ENCODE data around the gene HPGDS.
"Not testable (repeated sequence)": the region's sequence is repeated elsewhere in the genome, so short reads cannot be mapped to it uniquely, and the experiment has no call there.

HPGDS gene
- total RNA-seq = 0 to 1.8 (median 0.07) reads per million in 9 experiments

GRCh38 chr4:94342694-94343093 is at the start of gene HPGDS:
HPGDS (minus strand) TSS chr4:94342836; CDS start chr4:94334629, 8,207 bp downstream.
- Mint-ChIP-seq H3K4me3 (no peak within 1 kb of the TSS), H3K36me3 (ENCODE audit: insufficient read depth) (peaks cover 5% of the 10 kb centered on the region), H3K4me1 (ENCODE audit: low read depth in 2 of 2) (peaks cover 8 to 13% of the 10 kb centered on the region in 2 donors), H3K27me3 (no peaks in the 10 kb centered on the region), H3K9me3 (no peaks in the 10 kb centered on the region), H3K27ac (no peak within 1 kb of the TSS)
- DNase-seq (no peak), ATAC-seq (replicated peaks) (no peak)

- Mint-ChIP-seq H3K9me3 (no peaks in the 10 kb centered on the region), H3K36me3 (ENCODE audit: insufficient read depth) (no peaks in the 10 kb centered on the region), H3K4me3 (no peak overlapping the region), H3K27ac (no peak overlapping the region), H3K4me1 (ENCODE audit: low read depth in 2 of 2) (no peaks in the 10 kb centered on the region), H3K27me3 (peaks cover 19 to 25% of the 10 kb centered on the region in 2 donors)
- ATAC-seq (replicated peaks) = no peak
- DNase-seq = no peak
Measured at GRCh38 chr4:94390804-94391410, 48.3 kb upstream of the HPGDS start.

GRCh38 chr4:94389595-94390267 is 47.1 kb upstream of the HPGDS start:
- H3K9me3 Mint-ChIP-seq = no peaks in the 10 kb centered on the region
- H3K4me3 Mint-ChIP-seq = no peak overlapping the region
- H3K27me3 Mint-ChIP-seq = peaks cover 19 to 25% of the 10 kb centered on the region in 2 donors
- H3K36me3 Mint-ChIP-seq (ENCODE audit: insufficient read depth) = no peaks in the 10 kb centered on the region
- ATAC-seq (replicated peaks) (no peak), DNase-seq (no peak)
- H3K4me1 Mint-ChIP-seq (ENCODE audit: low read depth in 2 of 2) = no peaks in the 10 kb centered on the region
- H3K27ac Mint-ChIP-seq = no peak overlapping the region

GRCh38 chr4:94387965-94388364 is 45.3 kb upstream of the HPGDS start:
- H3K4me1 Mint-ChIP-seq (ENCODE audit: low read depth in 2 of 2); H3K27ac Mint-ChIP-seq; H3K9me3 Mint-ChIP-seq; ATAC-seq (replicated peaks); DNase-seq; H3K4me3 Mint-ChIP-seq; H3K36me3 Mint-ChIP-seq (ENCODE audit: insufficient read depth): not testable (repeated sequence)
- peaks cover 19 to 25% of the 10 kb centered on the region in 2 donors for H3K27me3 Mint-ChIP-seq

GRCh38 chr4:94385452-94385851 is 42.8 kb upstream of the HPGDS start:
- peaks cover 19 to 25% of the 10 kb centered on the region in 2 donors for H3K27me3 Mint-ChIP-seq
- not testable (repeated sequence) for H3K9me3 Mint-ChIP-seq; DNase-seq; ATAC-seq (replicated peaks); H3K4me3 Mint-ChIP-seq; H3K4me1 Mint-ChIP-seq (ENCODE audit: low read depth in 2 of 2); H3K36me3 Mint-ChIP-seq (ENCODE audit: insufficient read depth); H3K27ac Mint-ChIP-seq

- not testable (repeated sequence) for H3K4me3 Mint-ChIP-seq; ATAC-seq (replicated peaks)
Measured at GRCh38 chr4:94382891-94383290, 40.3 kb upstream of the HPGDS start.

GRCh38 chr4:94378047-94378446 is 35.4 kb upstream of the HPGDS start:
- peaks cover 9 to 30% of the 10 kb centered on the region in 2 donors for H3K27me3 Mint-ChIP-seq
- no peak overlapping the region for H3K4me3 Mint-ChIP-seq
- DNase-seq (no peak), ATAC-seq (replicated peaks) (no peak)
- no peaks in the 10 kb centered on the region for H3K9me3 Mint-ChIP-seq
- no peak overlapping the region for H3K27ac Mint-ChIP-seq
- H3K36me3 Mint-ChIP-seq (ENCODE audit: insufficient read depth) = no peaks in the 10 kb centered on the region
- no peaks in the 10 kb centered on the region for H3K4me1 Mint-ChIP-seq (ENCODE audit: low read depth in 2 of 2)

More at GRCh38 chr4:94382891-94383290, 40.3 kb upstream of the HPGDS start:
- not testable (repeated sequence) for H3K27ac Mint-ChIP-seq; H3K4me1 Mint-ChIP-seq (ENCODE audit: low read depth in 2 of 2); DNase-seq; H3K9me3 Mint-ChIP-seq; H3K36me3 Mint-ChIP-seq (ENCODE audit: insufficient read depth)
- peaks cover 12 to 26% of the 10 kb centered on the region in 2 donors for H3K27me3 Mint-ChIP-seq

GRCh38 chr4:94377294-94377693 is 34.7 kb upstream of the HPGDS start:
- ATAC-seq (replicated peaks) (no peak), DNase-seq (no peak)
- H3K4me3 Mint-ChIP-seq = no peak overlapping the region
- H3K4me1 Mint-ChIP-seq (ENCODE audit: low read depth in 2 of 2) = no peaks in the 10 kb centered on the region
- H3K27ac Mint-ChIP-seq = no peak overlapping the region
- H3K9me3 Mint-ChIP-seq = no peaks in the 10 kb centered on the region
- peaks cover 9 to 30% of the 10 kb centered on the region in 2 donors for H3K27me3 Mint-ChIP-seq
- H3K36me3 Mint-ChIP-seq (ENCODE audit: insufficient read depth) = no peaks in the 10 kb centered on the region

- H3K36me3 Mint-ChIP-seq (ENCODE audit: insufficient read depth) = no peaks in the 10 kb centered on the region
- no peak for ATAC-seq (replicated peaks)
- H3K4me1 Mint-ChIP-seq (ENCODE audit: low read depth in 2 of 2) = no peaks in the 10 kb centered on the region
- H3K27ac Mint-ChIP-seq = no peak overlapping the region
- H3K27me3 Mint-ChIP-seq = peaks cover 12 to 30% of the 10 kb centered on the region in 2 donors
- no peaks in the 10 kb centered on the region for H3K9me3 Mint-ChIP-seq
- DNase-seq = no peak
- no peak overlapping the region for H3K4me3 Mint-ChIP-seq
Measured at GRCh38 chr4:94375364-94375763, 32.7 kb upstream of the HPGDS start.

GRCh38 chr4:94373752-94374151 is 31.1 kb upstream of the HPGDS start:
- Mint-ChIP-seq H3K27me3 (peaks cover 20 to 28% of the 10 kb centered on the region in 2 donors), H3K36me3 (ENCODE audit: insufficient read depth) (no peaks in the 10 kb centered on the region), H3K9me3 (no peaks in the 10 kb centered on the region), H3K4me1 (ENCODE audit: low read depth in 2 of 2) (no peaks in the 10 kb centered on the region), H3K27ac (no peak overlapping the region), H3K4me3 (no peak overlapping the region)
- DNase-seq (no peak), ATAC-seq (replicated peaks) (no peak)

GRCh38 chr4:94372991-94373390 is 30.4 kb upstream of the HPGDS start:
- ATAC-seq (replicated peaks) = no peak
- Mint-ChIP-seq H3K27ac (no peak overlapping the region), H3K4me1 (ENCODE audit: low read depth in 2 of 2) (no peaks in the 10 kb centered on the region), H3K36me3 (ENCODE audit: insufficient read depth) (no peaks in the 10 kb centered on the region), H3K9me3 (no peaks in the 10 kb centered on the region), H3K4me3 (no peak overlapping the region), H3K27me3 (peaks cover 20 to 31% of the 10 kb centered on the region in 2 donors)
- no peak for DNase-seq

GRCh38 chr4:94372228-94372978 is 29.8 kb upstream of the HPGDS start:
- no peaks in the 10 kb centered on the region for H3K9me3 Mint-ChIP-seq
- peaks cover 20 to 34% of the 10 kb centered on the region in 2 donors for H3K27me3 Mint-ChIP-seq
- no peak overlapping the region for H3K4me3 Mint-ChIP-seq
- DNase-seq (no peak), ATAC-seq (replicated peaks) (no peak)
- H3K27ac Mint-ChIP-seq = no peak overlapping the region
- no peaks in the 10 kb centered on the region for H3K36me3 Mint-ChIP-seq (ENCODE audit: insufficient read depth)
- H3K4me1 Mint-ChIP-seq (ENCODE audit: low read depth in 2 of 2) = no peaks in the 10 kb centered on the region

- ATAC-seq (replicated peaks) (no peak), DNase-seq (no peak)
- Mint-ChIP-seq H3K4me3 (no peak overlapping the region), H3K27me3 (peaks cover 31 to 39% of the 10 kb centered on the region in 2 donors), H3K9me3 (no peaks in the 10 kb centered on the region), H3K36me3 (ENCODE audit: insufficient read depth) (no peaks in the 10 kb centered on the region), H3K4me1 (ENCODE audit: low read depth in 2 of 2) (no peaks in the 10 kb centered on the region), H3K27ac (no peak overlapping the region)
Measured at GRCh38 chr4:94371290-94371689, 28.7 kb upstream of the HPGDS start.

All from effector memory CD8-positive, alpha-beta T cell (primary cell).